Measurements from ENCODE around the gene JAG1.
"Not testable (repeated sequence)": the region's sequence is repeated elsewhere in the genome, so short reads cannot be mapped to it uniquely, and the experiment has no call there.

JAG1 gene

GRCh38 chr20:10635476-10636208, 38.2 kb downstream of the JAG1 start:
- no peak for DNase-seq

DNA sequence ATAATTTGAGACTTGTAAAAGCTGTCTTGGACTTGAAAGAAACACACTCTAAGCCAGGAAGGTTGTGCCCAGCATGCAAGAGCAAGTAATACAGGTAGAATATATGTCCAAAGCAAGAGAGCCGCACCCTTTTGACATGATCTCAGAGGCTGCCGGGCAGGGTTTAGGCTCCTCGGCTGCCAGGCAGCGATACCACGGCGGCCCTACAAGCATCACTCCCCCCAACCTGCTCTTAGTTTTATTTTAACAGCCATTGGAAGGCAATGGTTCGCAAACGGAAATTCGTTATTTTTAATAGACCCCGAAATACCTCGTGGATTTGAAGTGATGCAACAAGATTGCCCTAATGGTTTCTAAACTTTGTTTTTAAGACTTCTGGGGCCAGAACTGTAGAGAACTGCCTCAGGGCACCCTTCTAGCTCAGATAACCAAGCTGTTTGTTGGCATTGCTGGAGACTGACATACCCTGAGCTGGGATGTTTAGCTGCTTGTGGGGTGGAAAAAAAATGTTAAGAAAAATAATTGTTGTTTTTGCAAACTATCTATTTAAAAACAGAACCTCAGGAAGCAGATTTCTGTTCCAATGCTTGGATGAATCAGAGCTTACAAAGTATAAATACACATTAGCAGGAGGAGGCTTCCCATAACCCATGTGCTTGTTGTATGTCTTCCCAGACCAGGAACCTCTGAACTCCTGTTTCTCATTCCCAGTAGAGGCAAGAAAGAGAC, 39.0 kb downstream of the JAG1 start:
- peak; percentile 34 for DNase-seq

- no peak for DNase-seq
These were observed 39.6 kb downstream of the JAG1 start for GRCh38 chr20:10634211-10634610.

- DNase-seq = no peak
These were observed 40.1 kb downstream of the JAG1 start for GRCh38 chr20:10633718-10634117.

DNA sequence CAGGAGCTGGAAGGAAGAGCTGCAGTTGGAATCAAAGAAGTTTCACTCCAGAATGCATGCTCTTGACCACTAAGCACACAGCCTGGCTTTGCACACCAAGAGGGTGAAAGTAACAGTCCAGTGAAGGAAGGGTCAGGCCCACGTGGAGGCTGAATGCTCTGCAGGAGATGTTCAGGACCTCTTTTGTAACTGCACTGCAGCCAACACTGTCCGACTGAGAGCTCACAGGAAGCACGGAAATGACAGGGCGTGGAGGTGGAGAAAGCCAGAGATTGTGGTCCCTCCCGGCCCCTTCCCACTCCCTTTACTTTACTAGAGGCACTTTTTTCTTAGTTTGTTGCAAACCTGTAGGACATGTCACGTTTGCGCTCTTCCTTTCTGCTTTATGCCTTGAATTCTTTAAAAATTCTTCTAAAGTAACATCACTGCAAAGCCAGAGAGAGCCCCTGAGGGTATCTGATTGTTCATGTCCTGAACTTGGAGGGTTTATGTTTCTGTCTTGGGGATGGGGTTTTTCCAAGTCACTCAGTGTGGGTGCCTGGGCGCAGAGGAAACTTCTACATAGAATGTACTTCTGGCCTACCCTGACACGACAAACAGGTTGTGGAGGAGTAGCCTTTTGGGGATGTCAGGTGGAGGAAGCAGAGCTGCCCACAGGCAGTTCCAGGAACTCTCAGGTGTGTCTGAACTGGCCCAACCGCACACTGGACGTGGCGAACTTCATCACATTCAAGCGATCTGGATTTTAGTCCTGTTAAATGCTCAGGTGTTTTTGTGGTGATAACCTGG, 40.9 kb downstream of the JAG1 start:
- DNase-seq = no peak

DNA sequence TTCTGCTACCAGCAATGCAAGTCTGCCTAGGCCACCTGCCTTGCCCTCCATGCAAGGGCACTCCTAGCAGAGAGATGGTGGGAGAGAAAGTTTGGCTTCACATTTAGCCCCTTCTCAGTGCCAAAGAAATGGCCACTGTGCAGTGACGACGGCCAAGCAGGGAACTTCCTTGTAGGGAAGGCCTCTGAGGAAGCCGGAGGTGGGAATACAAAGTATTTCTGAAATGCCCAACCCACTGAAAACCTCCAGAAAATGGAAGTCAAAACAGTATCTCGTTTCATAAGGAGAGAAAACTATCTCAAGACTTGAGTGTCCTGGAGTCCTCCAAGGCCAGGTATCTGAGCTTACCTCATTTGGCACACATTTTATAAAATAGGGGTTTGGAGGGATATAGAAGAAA, 42.7 kb downstream of the JAG1 start:
- DNase-seq = no peak

DNA sequence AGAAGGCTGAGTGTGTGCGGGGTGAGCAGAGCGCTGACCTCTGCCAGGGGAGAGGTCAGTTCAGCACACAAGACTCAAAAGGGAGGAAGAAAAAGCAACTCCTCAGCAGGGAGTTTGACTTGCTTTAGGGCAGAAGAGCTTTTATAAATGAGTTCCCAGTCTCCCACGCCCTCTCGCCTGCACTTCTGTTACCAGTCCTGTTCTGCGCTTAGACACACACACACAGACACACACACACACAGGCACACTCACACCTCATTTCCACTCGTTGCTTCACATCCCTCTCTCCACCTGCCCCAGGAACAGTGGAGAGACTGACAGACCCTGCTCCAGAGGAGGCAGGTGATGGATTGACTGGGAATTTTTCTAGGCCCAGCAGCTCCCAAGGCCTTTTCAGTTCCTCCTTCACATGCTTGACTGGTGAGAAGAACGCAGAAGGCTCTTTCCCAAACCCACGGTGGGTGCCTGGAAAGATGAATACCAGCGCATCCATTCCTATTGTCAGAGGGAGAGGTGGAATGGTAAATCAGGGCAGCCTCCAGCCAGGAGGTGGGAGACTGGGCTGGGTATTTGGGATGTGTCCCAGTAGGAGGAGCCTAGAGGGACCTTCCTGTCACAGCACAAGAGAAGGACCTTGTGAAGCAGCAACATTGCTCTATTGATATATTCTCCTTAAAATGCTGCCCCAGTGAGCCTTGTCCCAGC, 43.7 kb downstream of the JAG1 start:
- no peak for DNase-seq

DNA sequence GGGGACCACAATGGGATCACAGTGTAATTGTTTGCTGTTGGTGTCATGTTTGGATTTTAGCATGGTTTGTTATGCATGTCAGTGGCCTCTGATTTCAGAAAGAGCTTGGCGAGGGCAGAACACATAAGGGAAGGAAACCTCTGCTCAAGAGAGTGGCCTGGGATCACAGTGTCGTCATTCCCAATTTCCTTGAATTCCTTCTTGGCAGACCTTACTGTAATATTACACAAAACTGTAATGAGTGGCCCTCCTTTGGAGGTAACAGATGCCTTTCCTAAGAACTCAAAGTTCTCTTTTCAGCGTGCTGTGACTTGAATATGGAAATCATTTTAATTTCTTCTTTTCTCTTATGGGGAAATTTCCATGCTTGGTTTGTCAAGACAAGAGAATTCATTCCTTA, 46.9 kb downstream of the JAG1 start:
- DNase-seq = no peak

DNA sequence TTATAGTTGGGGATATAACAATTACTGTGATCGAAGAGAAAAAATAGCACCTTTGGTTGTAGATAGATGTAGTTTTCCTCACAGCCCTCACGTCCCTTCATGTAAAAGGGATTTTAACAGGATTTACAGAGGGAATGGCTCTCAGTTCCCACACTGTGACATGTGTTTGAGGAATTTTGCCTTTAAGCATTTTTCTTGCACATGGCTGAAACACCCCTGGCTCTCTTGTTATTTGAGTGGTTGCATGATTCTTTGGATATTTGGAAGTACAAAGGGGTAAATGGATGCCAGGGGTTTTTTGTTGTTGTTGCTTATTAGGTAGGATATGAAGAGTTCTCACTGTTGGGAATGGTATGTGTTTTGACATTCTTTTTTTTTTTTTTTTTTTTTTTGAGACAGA, 48.2 kb downstream of the JAG1 start:
- DNase-seq = no peak

GRCh38 chr20:10622657-10623418, 51.0 kb downstream of the JAG1 start:
- DNase-seq = peak; percentile 63

- no peak for DNase-seq
These were observed 52.6 kb downstream of the JAG1 start for GRCh38 chr20:10621149-10621548.

DNA sequence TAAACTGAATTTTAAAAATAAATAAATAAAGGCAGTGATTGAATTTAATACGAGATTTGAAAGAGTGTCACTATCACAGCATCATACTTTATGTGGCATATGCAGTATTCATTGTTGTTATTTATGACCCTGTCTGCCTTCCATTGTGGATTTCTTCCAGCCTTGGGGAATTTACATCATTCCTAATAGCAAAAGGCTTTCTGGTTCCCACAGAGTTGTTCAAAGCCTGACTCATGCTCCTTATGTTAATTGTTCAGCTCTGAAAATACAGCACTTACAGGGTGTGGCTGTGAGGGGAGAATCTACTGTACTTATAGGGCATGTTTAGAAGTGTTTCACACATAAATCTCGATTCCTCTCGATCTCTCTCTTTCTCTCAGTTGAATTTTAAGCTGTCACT, 54.4 kb downstream of the JAG1 start:
- peak; percentile 96 for DNase-seq

- peak; percentile 58 for DNase-seq
These were observed 55.1 kb downstream of the JAG1 start for GRCh38 chr20:10618611-10619245.

DNA sequence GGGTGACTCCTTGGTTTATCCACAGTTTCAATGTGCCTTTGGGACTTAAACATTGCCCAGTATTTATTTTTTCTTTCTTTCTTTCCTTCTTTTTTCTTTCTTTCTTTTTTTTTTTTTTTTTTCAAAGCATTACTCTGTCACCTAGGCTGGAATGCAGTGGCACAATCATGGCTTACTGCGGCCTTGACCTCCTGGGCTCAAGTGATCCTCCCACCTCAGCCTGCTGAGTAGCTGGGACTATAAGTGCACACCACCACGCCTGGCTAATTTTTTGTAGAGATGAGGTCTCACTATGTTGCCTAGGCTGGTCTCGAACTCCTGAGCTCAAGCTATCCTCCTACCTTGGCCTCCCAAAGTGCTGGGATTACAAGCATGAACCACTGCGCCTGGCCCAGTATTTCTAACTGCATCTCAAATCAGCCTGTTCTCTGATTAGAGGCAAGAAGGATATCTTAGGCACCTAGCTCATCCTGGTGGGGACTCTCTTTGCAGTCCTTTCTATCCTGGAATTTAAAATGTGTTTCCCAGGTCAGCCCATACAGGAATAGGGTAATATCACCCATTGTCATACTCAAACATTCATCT, 56.2 kb downstream of the JAG1 start:
- not testable (repeated sequence) for DNase-seq

GRCh38 chr20:10616212-10616611, 57.6 kb downstream of the JAG1 start:
- DNase-seq = no peak

DNA sequence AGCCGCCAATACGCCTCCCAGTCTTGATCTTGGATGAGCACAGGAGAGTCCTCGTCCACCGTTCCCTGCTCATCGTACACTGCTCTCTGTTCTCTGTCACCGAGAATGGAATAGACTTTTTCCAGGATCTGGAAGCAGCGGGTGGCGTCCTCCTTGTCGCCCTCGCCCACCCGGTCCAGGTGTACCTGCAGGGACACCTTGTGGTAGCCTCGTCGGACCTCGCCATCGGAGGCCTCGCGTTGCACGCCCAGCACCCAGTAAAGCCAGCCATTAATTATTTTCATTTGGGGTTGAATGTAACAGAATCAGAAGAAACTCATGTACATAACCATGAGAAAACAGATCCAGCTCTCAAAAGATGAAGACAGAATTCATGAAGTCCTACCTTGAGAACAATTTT, 59.9 kb downstream of the JAG1 start:
- DNase-seq = no peak

DNA sequence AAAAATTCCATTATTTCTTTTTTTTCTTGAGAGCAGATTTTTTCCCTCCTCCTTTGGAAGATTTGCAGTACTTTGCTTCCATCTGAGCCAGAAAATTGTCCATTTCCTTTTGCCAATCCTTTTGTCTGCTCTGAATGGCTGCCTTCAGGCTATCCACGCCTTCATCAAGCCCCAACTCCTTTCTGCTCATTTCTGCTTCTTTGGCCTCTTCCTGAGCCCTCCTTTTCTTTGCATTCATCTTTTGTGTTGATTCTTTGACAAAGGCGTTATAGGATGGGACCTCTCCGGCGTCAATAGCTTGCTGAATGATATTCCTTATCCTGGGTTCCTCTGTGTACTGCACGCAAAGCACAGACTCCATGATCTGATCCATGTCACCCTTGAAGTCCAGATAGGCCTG, 60.4 kb downstream of the JAG1 start:
- not testable (repeated sequence) for DNase-seq

- DNase-seq = peak; percentile 40
These were observed 62.4 kb downstream of the JAG1 start for GRCh38 chr20:10611357-10611756.

GRCh38 chr20:10610251-10610650, 63.5 kb downstream of the JAG1 start:
- DNase-seq = no peak

DNA sequence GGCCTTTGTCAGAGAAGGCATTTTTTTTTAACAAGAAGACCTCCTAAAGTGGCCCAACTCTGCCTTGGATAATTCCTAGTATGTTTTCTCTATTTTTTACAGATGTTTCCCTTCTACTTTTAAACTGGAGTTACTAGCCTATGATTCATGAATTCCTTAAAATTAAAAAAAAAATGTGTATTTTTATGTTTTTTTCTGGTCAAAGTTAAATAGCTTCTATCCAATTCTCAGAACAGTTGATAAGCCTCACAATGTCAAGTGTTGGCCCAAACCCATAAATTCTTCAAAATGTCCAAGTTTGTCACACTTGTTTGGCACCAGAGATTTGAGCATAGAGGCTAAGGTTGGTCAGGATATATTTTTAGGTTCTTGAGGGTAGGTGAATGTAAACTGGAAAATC, 64.0 kb downstream of the JAG1 start:
- DNase-seq = peak; percentile 54

DNA sequence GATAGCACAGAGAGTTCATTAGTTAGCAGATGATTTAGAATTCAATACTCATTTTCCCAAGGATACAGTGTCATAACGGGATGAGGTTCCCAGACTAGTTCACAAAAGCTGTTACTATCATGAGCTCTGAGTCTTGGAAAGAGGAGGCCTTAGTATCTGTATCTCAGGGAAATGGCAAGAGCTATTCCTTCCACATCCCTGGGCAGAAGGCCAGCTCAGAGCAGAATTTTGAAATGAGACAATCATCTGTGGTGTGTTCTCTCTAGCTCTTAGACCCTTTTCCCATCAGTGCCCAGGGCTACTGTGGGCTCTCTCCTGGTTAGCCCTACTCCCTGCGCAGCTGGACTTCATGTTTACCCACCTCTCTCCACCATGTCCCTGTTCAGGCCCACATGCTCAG, 64.5 kb downstream of the JAG1 start:
- DNase-seq = peak; percentile 85

Data from fibroblast of skin of right quadriceps (primary cell).